ENCODE results near the gene MFAP4. TPM values are rescaled to one million over a fixed set of nuclear protein-coding genes. Genes with fewer than 3 reads are reported as not detected.

MFAP4 gene
- total RNA-seq, 1 experiment from 2014 or later: 79.6 TPM

- Histone ChIP-seq H3K9me3 (replicated peaks) (no peaks in the 10 kb centered on the region), H3K27me3 (no peaks in the 10 kb centered on the region), H3K4me3 (no peak overlapping the region), H3K4me1 (peaks cover 18% of the 10 kb centered on the region), H3K27ac (no peak overlapping the region; the same call in 1 of the 2 replicates), H3K36me3 (no peaks in the 10 kb centered on the region)
- DNase-seq: no peak
Measured at GRCh38 chr17:19347323-19348080, 39.5 kb downstream of the MFAP4 start.

DNA sequence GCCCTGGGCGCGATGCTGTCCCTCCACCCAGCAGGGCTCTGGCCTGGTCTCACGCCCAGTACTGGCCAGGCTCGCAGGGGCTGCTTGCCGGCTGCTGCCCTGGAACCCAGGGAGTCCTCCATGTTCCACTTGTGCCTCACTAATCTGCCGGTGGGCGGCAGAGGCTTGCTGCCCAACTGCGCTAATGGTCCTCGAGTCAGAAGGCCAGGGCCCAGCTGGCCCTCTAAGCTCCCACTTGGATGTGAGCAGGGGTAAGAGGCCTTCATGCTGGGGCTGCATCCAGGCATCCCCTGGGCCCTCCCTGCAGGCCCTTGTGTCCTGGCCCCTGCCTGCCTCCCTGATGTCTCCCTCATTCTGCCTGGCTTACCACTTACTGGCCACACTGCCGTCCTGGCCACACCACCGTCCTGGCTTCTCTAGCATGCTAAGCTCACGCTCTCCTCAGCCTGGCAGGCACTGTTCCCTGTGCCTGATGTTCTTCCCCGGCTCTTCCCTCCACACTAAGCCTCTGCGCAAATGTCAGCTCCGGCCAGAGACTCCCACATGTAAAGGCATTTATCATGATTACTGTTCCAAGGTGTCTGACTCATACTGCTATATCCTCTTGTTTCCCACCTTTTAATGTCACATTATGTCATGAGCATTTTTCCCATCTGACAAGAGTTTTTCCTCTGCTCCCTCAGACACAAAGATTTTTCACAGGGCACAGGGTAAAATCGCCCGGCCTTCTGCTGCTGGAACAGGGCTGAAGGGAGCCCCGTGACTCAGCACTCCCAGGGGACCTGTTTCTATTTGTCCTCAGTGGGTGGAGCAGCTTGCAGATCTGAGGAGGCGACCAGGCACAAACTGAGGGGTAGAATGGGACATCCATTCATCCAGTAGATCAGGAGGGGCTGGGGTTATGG lies 40.4 kb downstream of the MFAP4 start:
- H3K4me3 ChIP-seq: no peak overlapping the region
- peak; percentile 90 to 91 for DNase-seq
- no peaks in the 10 kb centered on the region for H3K36me3 ChIP-seq
- no peaks in the 10 kb centered on the region for H3K27me3 ChIP-seq
- H3K9me3 ChIP-seq (replicated peaks): no peaks in the 10 kb centered on the region
- H3K4me1 ChIP-seq: peaks cover 18% of the 10 kb centered on the region
- H3K27ac ChIP-seq: no peak overlapping the region; the same call in 1 of the 2 replicates

GRCh38 chr17:19345486-19346350 lies 41.3 kb downstream of the MFAP4 start:
- Histone ChIP-seq H3K4me1 (peaks cover 18% of the 10 kb centered on the region), H3K36me3 (no peaks in the 10 kb centered on the region), H3K27ac (no peak overlapping the region), H3K4me3 (no peak overlapping the region), H3K27me3 (no peaks in the 10 kb centered on the region), H3K9me3 (replicated peaks) (no peaks in the 10 kb centered on the region)
- no peak for DNase-seq

- Histone ChIP-seq H3K27me3 (no peaks in the 10 kb centered on the region), H3K4me1 (peaks cover 18% of the 10 kb centered on the region), H3K9me3 (replicated peaks) (no peaks in the 10 kb centered on the region), H3K36me3 (no peaks in the 10 kb centered on the region), H3K27ac (no peak overlapping the region), H3K4me3 (no peak overlapping the region)
- DNase-seq: no peak
Measured at GRCh38 chr17:19345067-19345460, 41.9 kb downstream of the MFAP4 start.

GRCh38 chr17:19344311-19345066 lies 42.5 kb downstream of the MFAP4 start:
- Histone ChIP-seq H3K4me3 (no peak overlapping the region), H3K27me3 (no peaks in the 10 kb centered on the region), H3K36me3 (no peaks in the 10 kb centered on the region), H3K9me3 (replicated peaks) (no peaks in the 10 kb centered on the region), H3K4me1 (peaks cover 18% of the 10 kb centered on the region), H3K27ac (no peak overlapping the region)
- DNase-seq: no peak

DNA sequence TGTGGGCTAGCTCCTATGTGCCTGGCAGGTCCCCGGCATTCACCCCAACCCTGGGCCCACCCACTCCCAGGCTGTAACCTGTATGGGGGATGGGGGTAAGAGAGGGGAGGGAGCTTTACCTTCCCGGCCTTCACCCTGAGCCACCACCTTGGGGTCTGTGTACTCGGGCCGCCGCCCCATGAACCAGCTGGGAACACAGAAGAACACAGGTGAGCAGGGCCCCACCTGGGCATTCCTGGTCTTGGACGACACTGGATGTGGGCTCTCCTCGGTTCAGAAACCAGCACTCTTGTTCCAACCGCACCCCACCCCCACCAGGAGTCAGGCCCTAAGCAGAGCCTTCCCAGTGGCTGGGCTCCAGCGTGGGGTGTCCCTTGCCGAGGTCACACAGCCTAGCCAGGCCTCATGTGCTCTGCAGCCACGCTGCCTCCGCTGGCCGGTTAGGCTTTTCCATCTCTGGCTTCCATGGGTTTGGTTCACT lies 43.3 kb downstream of the MFAP4 start:
- Histone ChIP-seq H3K4me3 (no peak overlapping the region), H3K27ac (no peak overlapping the region), H3K9me3 (replicated peaks) (no peaks in the 10 kb centered on the region), H3K36me3 (no peaks in the 10 kb centered on the region), H3K4me1 (peaks cover 18% of the 10 kb centered on the region), H3K27me3 (no peaks in the 10 kb centered on the region)
- no peak for DNase-seq

- H3K36me3 ChIP-seq: no peaks in the 10 kb centered on the region
- no peaks in the 10 kb centered on the region for H3K27me3 ChIP-seq
- DNase-seq: no peak
- H3K4me1 ChIP-seq: peaks cover 18% of the 10 kb centered on the region
- no peaks in the 10 kb centered on the region for H3K9me3 ChIP-seq (replicated peaks)
- H3K27ac ChIP-seq: no peak overlapping the region
- H3K4me3 ChIP-seq: no peak overlapping the region
Measured at GRCh38 chr17:19343256-19343630, 43.7 kb downstream of the MFAP4 start.

DNA sequence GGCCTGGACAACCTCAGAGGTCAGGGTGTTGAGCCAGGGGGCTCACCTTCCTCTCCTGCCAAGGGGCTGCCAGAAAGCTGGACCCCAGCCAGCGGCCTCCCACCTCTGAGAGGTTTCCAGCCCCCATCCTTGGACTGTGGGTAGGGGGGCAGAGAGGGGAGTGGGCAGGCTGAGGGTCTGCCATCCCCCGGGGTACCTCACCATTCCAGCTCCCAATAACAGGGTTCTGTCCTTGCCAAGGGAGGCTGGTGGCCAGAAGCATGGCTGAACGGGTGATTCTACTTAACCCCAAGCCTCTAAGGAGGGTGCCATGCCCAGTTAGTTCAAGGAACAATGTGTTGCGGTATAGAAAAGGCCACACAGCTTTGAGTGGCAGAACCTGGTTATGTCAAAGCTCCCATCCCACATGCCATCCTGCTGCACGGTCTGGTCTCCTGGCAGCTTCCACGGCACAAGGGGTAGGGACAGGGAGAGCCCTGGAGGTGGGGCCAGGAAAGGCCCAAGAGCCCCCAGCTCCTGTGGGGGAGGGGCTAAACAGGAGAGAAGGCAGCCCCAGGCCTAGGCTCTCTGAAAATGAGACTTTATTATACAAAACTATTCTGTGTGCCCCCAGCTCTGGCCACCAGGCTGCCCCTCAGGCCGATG lies 44.3 kb downstream of the MFAP4 start:
- no peak for DNase-seq
- Histone ChIP-seq H3K27ac (no peak overlapping the region), H3K9me3 (replicated peaks) (no peaks in the 10 kb centered on the region), H3K27me3 (no peaks in the 10 kb centered on the region), H3K36me3 (no peaks in the 10 kb centered on the region), H3K4me3 (no peak overlapping the region), H3K4me1 (peaks cover 18% of the 10 kb centered on the region)

GRCh38 chr17:19341641-19342610 lies 45.1 kb downstream of the MFAP4 start:
- peak in 1 of 2 experiments; percentile 11 for DNase-seq
- Histone ChIP-seq H3K4me1 (peaks cover 10% of the 10 kb centered on the region), H3K36me3 (no peaks in the 10 kb centered on the region), H3K9me3 (replicated peaks) (no peaks in the 10 kb centered on the region), H3K27me3 (no peaks in the 10 kb centered on the region), H3K27ac (no peak overlapping the region), H3K4me3 (no peak overlapping the region)

GRCh38 chr17:19341211-19341631 lies 45.8 kb downstream of the MFAP4 start:
- Histone ChIP-seq H3K27me3 (no peaks in the 10 kb centered on the region), H3K4me1 (peaks cover 3% of the 10 kb centered on the region), H3K36me3 (no peaks in the 10 kb centered on the region), H3K9me3 (replicated peaks) (no peaks in the 10 kb centered on the region), H3K4me3 (no peak overlapping the region), H3K27ac (no peak overlapping the region)
- DNase-seq: no peak

DNA sequence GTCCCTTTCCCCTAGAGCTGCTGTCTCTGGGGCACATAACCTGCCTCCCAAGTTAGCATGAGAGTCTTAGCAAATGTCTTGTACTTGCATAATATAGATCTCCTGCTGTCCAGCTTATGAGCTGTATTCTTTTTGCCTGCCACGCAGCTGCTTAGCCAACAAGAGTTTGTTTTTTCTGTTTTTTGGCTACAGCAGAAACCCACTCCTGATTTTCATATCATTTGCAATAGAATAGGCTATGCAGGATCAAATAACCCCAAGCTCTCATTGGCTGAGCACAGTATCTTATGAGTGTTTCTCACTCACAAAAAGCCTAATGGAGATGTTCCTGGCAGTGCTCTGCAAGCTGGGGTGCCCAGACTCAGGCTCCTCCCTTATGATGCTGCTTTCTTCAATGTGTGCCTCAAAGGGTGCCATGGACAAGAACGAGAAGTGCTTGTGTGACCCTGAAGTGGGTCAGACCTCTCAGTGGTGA lies 47.6 kb downstream of the MFAP4 start:
- Histone ChIP-seq H3K4me3 (no peak overlapping the region), H3K4me1 (no peaks in the 10 kb centered on the region), H3K27me3 (no peaks in the 10 kb centered on the region), H3K9me3 (replicated peaks) (no peaks in the 10 kb centered on the region), H3K36me3 (no peaks in the 10 kb centered on the region), H3K27ac (no peak overlapping the region)
- no peak for DNase-seq

DNA sequence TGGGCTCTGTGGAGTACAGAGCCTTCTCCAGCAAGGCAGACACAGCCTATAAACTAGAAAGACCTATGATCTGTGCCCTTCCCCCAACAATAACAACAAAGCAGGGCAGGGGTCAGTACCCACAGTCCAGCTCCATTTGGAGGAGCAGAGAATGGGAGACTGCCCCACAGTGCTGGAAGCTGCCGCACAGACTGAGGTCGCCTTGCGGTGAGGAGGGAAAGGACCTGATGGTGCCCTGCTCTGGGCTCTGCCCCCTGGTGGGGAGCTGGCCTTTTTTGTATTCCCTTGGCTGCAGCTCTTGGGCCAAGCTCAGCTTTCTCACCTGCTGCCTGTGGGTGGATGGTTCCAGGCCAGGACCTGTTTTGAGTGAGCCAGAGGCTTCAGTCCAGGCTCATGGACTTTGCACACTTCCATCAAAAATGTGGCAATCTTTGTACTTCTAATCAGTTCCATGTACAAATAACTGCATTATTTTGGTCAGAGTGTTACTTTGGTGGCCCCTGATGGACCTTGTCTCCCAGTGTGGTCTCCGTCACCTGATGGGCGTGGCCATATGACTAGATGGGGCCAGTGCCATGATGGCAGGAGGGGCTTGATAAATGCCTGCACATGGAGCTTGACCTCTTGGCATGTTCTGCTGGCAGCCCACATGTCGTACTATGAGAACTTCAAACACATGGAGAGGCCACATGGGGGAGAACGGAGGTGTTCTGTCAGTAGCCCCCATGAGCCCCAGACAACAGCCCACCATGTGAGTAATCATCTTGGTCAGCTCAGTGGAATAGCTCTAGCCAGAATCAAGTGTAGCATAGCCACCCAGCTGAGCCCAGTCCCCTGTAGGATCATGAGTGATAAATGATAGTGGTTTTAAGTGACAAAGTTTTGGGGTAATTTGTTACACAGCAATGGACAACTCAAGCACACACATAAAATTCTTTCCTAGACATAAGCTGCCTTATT lies 48.7 kb downstream of the MFAP4 start:
- Histone ChIP-seq H3K27ac (no peak overlapping the region), H3K27me3 (no peaks in the 10 kb centered on the region), H3K9me3 (replicated peaks) (no peaks in the 10 kb centered on the region), H3K4me1 (no peaks in the 10 kb centered on the region), H3K4me3 (no peak overlapping the region), H3K36me3 (no peaks in the 10 kb centered on the region)
- DNase-seq: peak; percentile 65 to 77

All from SJCRH30 (cell line).